ENCODE measurements around the gene KDSR. TPM values are rescaled to one million over a fixed set of nuclear protein-coding genes. Genes with fewer than 3 reads are reported as not detected.
A peak's percentile ranks its signal among the peaks of the same experiment; 100 is the strongest.

The KDSR gene
- total and polyA plus RNA-seq, 7 donors = 7.6 to 50.5 (median 33.2) TPM

DNA sequence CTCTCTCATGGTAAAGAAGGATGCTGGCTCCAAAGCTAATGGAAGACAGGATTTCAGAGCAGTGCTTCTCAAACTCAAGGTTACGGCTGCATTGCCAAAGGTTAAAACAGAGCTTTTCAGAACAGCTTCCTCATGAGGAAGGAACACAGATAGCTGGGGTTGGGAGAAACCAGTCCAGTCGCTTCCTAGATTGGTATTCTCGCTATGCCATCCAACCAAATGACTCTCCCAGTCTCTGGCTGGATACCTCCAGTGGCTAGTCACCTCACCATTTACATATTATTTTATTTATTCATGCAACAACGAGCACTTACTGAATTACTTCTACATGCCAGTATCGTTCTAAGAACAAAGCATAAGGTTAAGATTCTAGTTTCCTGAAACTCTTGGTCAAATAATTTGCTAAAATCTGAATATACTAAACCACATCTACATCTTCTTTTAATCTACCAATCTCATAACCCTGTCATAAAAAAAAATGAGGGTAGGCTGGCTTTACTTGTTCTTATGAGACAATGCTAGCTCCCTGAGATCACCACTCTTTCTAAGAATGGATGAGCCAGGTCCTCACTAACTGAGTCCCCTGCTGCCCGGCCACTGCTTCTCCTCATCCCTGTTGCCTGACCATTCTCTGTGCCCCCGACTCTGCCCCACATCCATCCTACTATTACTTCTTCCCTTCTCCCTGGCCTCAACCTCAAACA is 20.4 kb downstream of the KDSR start:
- 90 to 91% methylated on average over 7 of the region's 7 CpGs for WGBS, 2 donors
- Histone ChIP-seq H3K27me3 (no peaks in the 10 kb centered on the region), H3K4me3 (no peak overlapping the region), H3K27ac (peak overlapping the region; percentile 39 to 80 (median 68)), H3K4me1 (peaks cover 0 to 26% (median 23%) of the 10 kb centered on the region in 4 donors), H3K36me3 (peaks cover 13 to 85% (median 29%) of the 10 kb centered on the region in 4 donors), H3K9me3 (no peaks in the 10 kb centered on the region)
- TF ChIP-seq POLR2A (IDR thresholded peaks at IDR 0.05) (no peak), POLR2AphosphoS5 (IDR thresholded peaks at IDR 0.05) (no peak), EP300 (IDR thresholded peaks at IDR 0.05) (no peak)
- TF ChIP-seq, protein P1, sequence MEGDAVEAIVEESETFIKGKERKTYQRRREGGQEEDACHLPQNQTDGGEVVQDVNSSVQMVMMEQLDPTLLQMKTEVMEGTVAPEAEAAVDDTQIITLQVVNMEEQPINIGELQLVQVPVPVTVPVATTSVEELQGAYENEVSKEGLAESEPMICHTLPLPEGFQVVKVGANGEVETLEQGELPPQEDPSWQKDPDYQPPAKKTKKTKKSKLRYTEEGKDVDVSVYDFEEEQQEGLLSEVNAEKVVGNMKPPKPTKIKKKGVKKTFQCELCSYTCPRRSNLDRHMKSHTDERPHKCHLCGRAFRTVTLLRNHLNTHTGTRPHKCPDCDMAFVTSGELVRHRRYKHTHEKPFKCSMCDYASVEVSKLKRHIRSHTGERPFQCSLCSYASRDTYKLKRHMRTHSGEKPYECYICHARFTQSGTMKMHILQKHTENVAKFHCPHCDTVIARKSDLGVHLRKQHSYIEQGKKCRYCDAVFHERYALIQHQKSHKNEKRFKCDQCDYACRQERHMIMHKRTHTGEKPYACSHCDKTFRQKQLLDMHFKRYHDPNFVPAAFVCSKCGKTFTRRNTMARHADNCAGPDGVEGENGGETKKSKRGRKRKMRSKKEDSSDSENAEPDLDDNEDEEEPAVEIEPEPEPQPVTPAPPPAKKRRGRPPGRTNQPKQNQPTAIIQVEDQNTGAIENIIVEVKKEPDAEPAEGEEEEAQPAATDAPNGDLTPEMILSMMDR (IDR thresholded peaks at IDR 0.05) = no peak
- no peak for DNase-seq
- intact Hi-C loops (cut with DNase I) = loop anchor here (5.0 kb wide), 2 partner anchors 76 to 91 kb away; partner anchors contain the start of gene VPS4B

- peak overlapping the region; percentile 39 to 80 (median 68) for H3K27ac ChIP-seq
Measured at GRCh38 chr18:63346031-63346430, 21.0 kb downstream of the KDSR start.

DNA sequence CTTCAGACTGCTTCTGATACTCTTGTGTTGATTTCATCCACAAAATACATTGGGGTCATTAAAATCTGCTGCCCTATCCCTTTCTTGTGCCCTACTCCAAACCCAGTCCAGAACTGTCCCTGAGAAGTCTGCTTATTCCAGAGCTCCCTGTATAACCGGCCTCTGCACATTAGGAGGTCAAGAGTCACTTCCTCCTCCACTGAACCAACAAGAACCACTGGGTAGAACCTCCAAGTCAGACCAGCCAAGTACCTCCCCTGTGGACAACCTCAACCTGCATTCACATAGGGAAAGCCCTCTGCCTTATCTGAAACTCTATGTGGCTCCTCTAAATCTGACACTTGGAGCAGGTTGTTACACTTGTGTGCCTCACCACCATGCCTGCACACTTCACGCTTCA is 22.1 kb downstream of the KDSR start:
- no peak for TF ChIP-seq EP300 (IDR thresholded peaks at IDR 0.05)
- TF ChIP-seq POLR2AphosphoS5 (IDR thresholded peaks at IDR 0.05) = no peak
- no peak for TF ChIP-seq POLR2A (IDR thresholded peaks at IDR 0.05)
- TF ChIP-seq, protein P1 (IDR thresholded peaks at IDR 0.05) = no peak
- 59 to 84% methylated on average over 2 of the region's 2 CpGs for WGBS, 2 donors
- peaks cover 9 to 85% (median 15%) of the 10 kb centered on the region in 4 donors for H3K36me3 ChIP-seq
- peak overlapping the region in 3 of 4 donors; percentile 65 to 80 (median 72) for H3K27ac ChIP-seq
- peaks cover 0 to 26% (median 23%) of the 10 kb centered on the region in 4 donors for H3K4me1 ChIP-seq
- no peaks in the 10 kb centered on the region for H3K27me3 ChIP-seq
- no peak overlapping the region for H3K4me3 ChIP-seq
- intact Hi-C loops (cut with DNase I) = loop anchor here (5.0 kb wide), 2 partner anchors 77 to 92 kb away; partner anchors contain the start of gene VPS4B
- no peak for DNase-seq
- H3K9me3 ChIP-seq = no peaks in the 10 kb centered on the region

More at GRCh38 chr18:63346031-63346430, 21.0 kb downstream of the KDSR start:
- TF ChIP-seq POLR2AphosphoS5 (IDR thresholded peaks at IDR 0.05) (peak in 2 of 4 donors; percentile 29 to 30), EP300 (IDR thresholded peaks at IDR 0.05) (no peak)
- peak; percentile 83 for DNase-seq
- no peaks in the 10 kb centered on the region for H3K9me3 ChIP-seq
- H3K4me1 ChIP-seq = peaks cover 0 to 26% (median 23%) of the 10 kb centered on the region in 4 donors
- intact Hi-C loops (cut with DNase I) = loop anchor here (5.0 kb wide), 2 partner anchors 76 to 91 kb away; partner anchors contain the start of gene VPS4B
- no peaks in the 10 kb centered on the region for H3K27me3 ChIP-seq
- no peak overlapping the region for H3K4me3 ChIP-seq
- WGBS, 2 donors = 57 to 67% methylated on average over 7 of the region's 7 CpGs
- peaks cover 13 to 85% (median 23%) of the 10 kb centered on the region in 4 donors for H3K36me3 ChIP-seq

- H3K4me3 ChIP-seq = no peak overlapping the region
- peak overlapping the region in 2 of 4 donors; percentile 2 to 72 for H3K27ac ChIP-seq
- H3K27me3 ChIP-seq = no peaks in the 10 kb centered on the region
- 34 to 77% methylated on average over 5 of the region's 5 CpGs for WGBS, 2 donors
- no peaks in the 10 kb centered on the region for H3K9me3 ChIP-seq
- H3K4me1 ChIP-seq = peaks cover 0 to 26% (median 23%) of the 10 kb centered on the region in 4 donors
- no peak for TF ChIP-seq EP300 (IDR thresholded peaks at IDR 0.05)
- no peak for TF ChIP-seq POLR2AphosphoS5 (IDR thresholded peaks at IDR 0.05)
- TF ChIP-seq POLR2A (IDR thresholded peaks at IDR 0.05) = no peak
- TF ChIP-seq, protein P1 (IDR thresholded peaks at IDR 0.05) = no peak
- H3K36me3 ChIP-seq = peaks cover 6 to 83% (median 13%) of the 10 kb centered on the region in 4 donors
- intact Hi-C loops (cut with DNase I) = no loop called here
- DNase-seq = no peak
Measured at GRCh38 chr18:63344263-63344662, 22.7 kb downstream of the KDSR start.

DNA sequence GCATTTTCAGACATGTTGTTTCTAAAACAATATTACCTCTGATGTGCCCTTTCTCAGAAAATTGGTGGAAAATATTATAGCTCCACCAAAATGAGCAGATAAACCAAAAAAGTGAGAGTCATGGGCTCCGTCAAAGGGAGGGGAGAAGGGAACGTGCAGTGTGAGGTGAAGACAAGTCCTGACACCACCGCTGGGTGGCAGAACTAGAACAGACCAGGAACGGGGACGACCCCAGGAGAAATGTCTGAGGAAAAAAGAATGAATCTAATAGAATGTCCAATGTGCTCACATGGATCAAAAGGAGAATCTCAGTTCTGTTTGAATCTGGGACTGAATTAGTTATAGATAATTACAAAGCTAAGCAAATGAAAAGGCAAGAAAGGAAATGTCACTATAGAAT is 24.8 kb downstream of the KDSR start:
- WGBS, 2 donors = 53 to 62% methylated on average over 5 of the region's 5 CpGs
- peaks cover 0 to 84% (median 8%) of the 10 kb centered on the region in 4 donors for H3K36me3 ChIP-seq
- intact Hi-C loops (cut with DNase I) = no loop called here

More for the DNA sequence above, 24.8 kb downstream of the KDSR start:
- H3K9me3 ChIP-seq = no peaks in the 10 kb centered on the region
- DNase-seq = no peak
- no peak overlapping the region for H3K27ac ChIP-seq
- no peaks in the 10 kb centered on the region for H3K27me3 ChIP-seq
- peaks cover 0 to 26% (median 23%) of the 10 kb centered on the region in 4 donors for H3K4me1 ChIP-seq
- TF ChIP-seq, protein P1 (IDR thresholded peaks at IDR 0.05) = peak in 3 of 4 experiments; percentile 7 to 34 (median 31)
- TF ChIP-seq POLR2AphosphoS5 (IDR thresholded peaks at IDR 0.05) (no peak), EP300 (IDR thresholded peaks at IDR 0.05) (no peak), POLR2A (IDR thresholded peaks at IDR 0.05) (no peak)
- H3K4me3 ChIP-seq = no peak overlapping the region

Data from sigmoid colon (tissue), 7 donors.